ENCODE data around the gene FAM107B. TPM values are rescaled to one million over a fixed set of nuclear protein-coding genes. Genes with fewer than 3 reads are reported as not detected.
A peak's percentile ranks its signal among the peaks of the same experiment; 100 is the strongest.
"Not testable (repeated sequence)": the region's sequence is repeated elsewhere in the genome, so short reads cannot be mapped to it uniquely, and the experiment has no call there.

Gene FAM107B
- total and polyA plus RNA-seq, 4 donors = 38.4 to 85.4 (median 68.9) TPM

- no peak for ATAC-seq (ENCODE audit: insufficient read depth, low FRiP score)
- no peak for DNase-seq
- no peaks in the 10 kb centered on the region for H3K9me3 ChIP-seq (ENCODE audit: control insufficient read depth in 4 of 4, insufficient read depth in 3 of 4, low read length in 3 of 4)
- H3K4me3 ChIP-seq = no peak overlapping the region
- no peaks in the 10 kb centered on the region for H3K36me3 ChIP-seq (ENCODE audit: control insufficient read depth in 4 of 4, insufficient read depth in 4 of 4, low read length in 4 of 4)
- TF ChIP-seq CTCF (IDR thresholded peaks at IDR 0.05; ENCODE audit: control extremely low read depth, extremely low read depth) = no peak
- no peak overlapping the region for H3K27ac ChIP-seq (ENCODE audit: low read depth in 1 of 2, low read length in 1 of 2)
- H3K27me3 ChIP-seq (ENCODE audit: control insufficient read depth in 3 of 3, insufficient read depth in 3 of 3, low read length in 2 of 3) = no peaks in the 10 kb centered on the region
- H3K9ac ChIP-seq (ENCODE audit: insufficient read depth in 1 of 2, low read length in 2 of 2) = no peak overlapping the region
- peaks cover 0 to 5% (median 0%) of the 10 kb centered on the region in 5 donors for H3K4me1 ChIP-seq (ENCODE audit: control insufficient read depth in 5 of 5, insufficient read depth in 5 of 5, low read length in 5 of 5)
- 97 to 98% methylated on average over 1 of the region's 1 CpG for WGBS, 2 donors
Measured at GRCh38 chr10:14664345-14664744, 110.4 kb downstream of the FAM107B start.

DNA sequence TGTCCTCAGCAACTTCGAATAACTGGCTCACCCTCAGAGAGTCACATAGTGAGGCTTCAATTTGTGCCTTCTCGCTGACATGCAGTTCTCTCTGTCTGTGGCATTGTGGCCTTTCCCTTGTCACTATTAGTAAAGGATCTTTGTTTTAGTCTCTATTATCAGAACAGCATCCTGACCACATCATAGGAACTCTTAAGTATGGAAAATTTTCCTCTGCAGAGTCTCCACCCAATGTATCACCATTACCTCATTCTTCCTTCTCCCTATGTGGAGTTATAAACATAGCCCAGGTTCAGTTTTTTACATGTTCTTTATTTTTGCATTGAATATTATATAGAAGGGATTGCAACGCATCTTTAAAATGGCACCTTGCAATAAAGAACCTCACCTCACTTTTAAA, 112.9 kb downstream of the FAM107B start:
- no peak for DNase-seq
- Histone ChIP-seq H3K4me3 (no peak overlapping the region), H3K9me3 (ENCODE audit: control insufficient read depth in 4 of 4, insufficient read depth in 3 of 4, low read length in 3 of 4) (no peaks in the 10 kb centered on the region), H3K4me1 (ENCODE audit: control insufficient read depth in 5 of 5, insufficient read depth in 5 of 5, low read length in 5 of 5) (peaks cover 0 to 5% (median 0%) of the 10 kb centered on the region in 5 donors), H3K27me3 (ENCODE audit: control insufficient read depth in 3 of 3, insufficient read depth in 3 of 3, low read length in 2 of 3) (no peaks in the 10 kb centered on the region), H3K36me3 (ENCODE audit: control insufficient read depth in 4 of 4, insufficient read depth in 4 of 4, low read length in 4 of 4) (no peaks in the 10 kb centered on the region), H3K9ac (ENCODE audit: insufficient read depth in 1 of 2, low read length in 2 of 2) (no peak overlapping the region), H3K27ac (ENCODE audit: low read depth in 1 of 2, low read length in 1 of 2) (no peak overlapping the region)
- no peak for ATAC-seq (ENCODE audit: insufficient read depth, low FRiP score)
- TF ChIP-seq CTCF (IDR thresholded peaks at IDR 0.05; ENCODE audit: control extremely low read depth, extremely low read depth) = no peak
- WGBS, 2 donors = 93 to 99% methylated on average over 3 of the region's 3 CpGs

- Histone ChIP-seq H3K4me3 (no peak overlapping the region), H3K27me3 (ENCODE audit: control insufficient read depth in 3 of 3, insufficient read depth in 3 of 3, low read length in 2 of 3) (no peaks in the 10 kb centered on the region), H3K9me3 (ENCODE audit: control insufficient read depth in 4 of 4, insufficient read depth in 3 of 4, low read length in 3 of 4) (no peaks in the 10 kb centered on the region), H3K9ac (ENCODE audit: insufficient read depth in 1 of 2, low read length in 2 of 2) (no peak overlapping the region), H3K4me1 (ENCODE audit: control insufficient read depth in 5 of 5, insufficient read depth in 5 of 5, low read length in 5 of 5) (peaks cover 0 to 5% (median 0%) of the 10 kb centered on the region in 5 donors), H3K27ac (ENCODE audit: low read depth in 1 of 2, low read length in 1 of 2) (no peak overlapping the region), H3K36me3 (ENCODE audit: control insufficient read depth in 4 of 4, insufficient read depth in 4 of 4, low read length in 4 of 4) (no peaks in the 10 kb centered on the region)
- no peak for DNase-seq
- no peak for TF ChIP-seq CTCF (IDR thresholded peaks at IDR 0.05; ENCODE audit: control extremely low read depth, extremely low read depth)
- 42 to 80% methylated on average over 3 of the region's 3 CpGs for WGBS, 2 donors
- no peak for ATAC-seq (ENCODE audit: insufficient read depth, low FRiP score)
Measured at GRCh38 chr10:14660831-14661230, 113.9 kb downstream of the FAM107B start.

DNA sequence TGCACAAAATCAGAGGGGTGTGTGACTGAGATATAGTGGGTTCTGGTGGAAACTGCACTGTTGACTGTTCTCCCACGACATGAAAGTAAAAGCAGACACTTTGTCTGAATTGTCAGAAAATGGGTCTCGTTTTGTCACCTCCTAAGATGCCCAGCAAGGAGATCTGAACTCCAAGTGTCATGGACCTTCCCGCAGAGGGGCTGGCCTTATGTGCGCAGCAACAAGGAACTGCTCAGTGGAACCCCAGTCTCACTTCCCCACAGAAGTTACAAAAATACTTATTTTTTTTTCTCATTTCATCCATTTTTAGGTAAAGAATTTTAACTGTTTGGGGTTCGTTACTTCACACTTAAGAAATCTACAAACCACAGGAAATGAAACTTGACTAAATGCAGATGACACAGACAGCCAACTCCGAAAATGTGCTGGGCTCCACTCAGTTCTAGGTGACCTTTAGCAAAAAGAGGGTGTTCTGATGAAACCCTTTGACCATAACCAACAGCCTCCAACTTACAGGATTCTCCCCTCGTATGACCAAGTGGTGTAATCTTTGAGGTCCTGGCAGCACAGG, 115.0 kb downstream of the FAM107B start:
- no peak overlapping the region for H3K9ac ChIP-seq (ENCODE audit: insufficient read depth in 1 of 2, low read length in 2 of 2)
- H3K27ac ChIP-seq (ENCODE audit: low read depth in 1 of 2, low read length in 1 of 2) = no peak overlapping the region

DNA sequence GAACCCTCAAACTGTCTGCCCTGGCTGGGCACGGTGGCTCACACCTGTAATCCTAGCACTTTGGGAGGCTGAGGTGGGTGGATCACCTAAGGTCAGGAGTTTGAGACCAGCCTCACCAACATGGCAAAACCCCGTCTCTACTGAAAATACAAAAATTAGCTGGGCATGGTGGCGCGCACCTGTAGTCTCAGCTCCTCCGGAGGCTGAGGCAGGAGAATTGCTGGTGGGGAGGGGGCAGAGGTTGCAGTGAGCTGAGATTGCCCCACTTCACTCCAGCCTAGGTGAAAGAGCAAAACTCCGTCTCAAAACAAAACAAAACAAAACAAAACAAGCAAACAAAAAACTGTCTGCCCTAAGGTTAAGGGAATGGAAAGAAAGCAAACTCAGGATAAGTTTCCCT, 115.6 kb downstream of the FAM107B start:
- not testable (repeated sequence) for H3K9me3 ChIP-seq (ENCODE audit: control insufficient read depth in 4 of 4, insufficient read depth in 3 of 4, low read length in 3 of 4); DNase-seq; H3K27me3 ChIP-seq (ENCODE audit: control insufficient read depth in 3 of 3, insufficient read depth in 3 of 3, low read length in 2 of 3); ATAC-seq (ENCODE audit: insufficient read depth, low FRiP score); H3K4me3 ChIP-seq; H3K36me3 ChIP-seq (ENCODE audit: control insufficient read depth in 4 of 4, insufficient read depth in 4 of 4, low read length in 4 of 4); H3K27ac ChIP-seq (ENCODE audit: low read depth in 1 of 2, low read length in 1 of 2); H3K4me1 ChIP-seq (ENCODE audit: control insufficient read depth in 5 of 5, insufficient read depth in 5 of 5, low read length in 5 of 5); H3K9ac ChIP-seq (ENCODE audit: insufficient read depth in 1 of 2, low read length in 2 of 2)
- WGBS, 2 donors = 86% methylated on average over 6 of the region's 6 CpGs

More for the DNA sequence above, 115.0 kb downstream of the FAM107B start:
- H3K9me3 ChIP-seq (ENCODE audit: control insufficient read depth in 4 of 4, insufficient read depth in 3 of 4, low read length in 3 of 4) = no peaks in the 10 kb centered on the region
- TF ChIP-seq CTCF (IDR thresholded peaks at IDR 0.05; ENCODE audit: control extremely low read depth, extremely low read depth) = no peak
- no peak overlapping the region for H3K4me3 ChIP-seq
- no peaks in the 10 kb centered on the region for H3K36me3 ChIP-seq (ENCODE audit: control insufficient read depth in 4 of 4, insufficient read depth in 4 of 4, low read length in 4 of 4)
- DNase-seq (no peak), ATAC-seq (ENCODE audit: insufficient read depth, low FRiP score) (peak; percentile 56)
- 28 to 53% methylated on average over 7 of the region's 7 CpGs for WGBS, 2 donors
- H3K4me1 ChIP-seq (ENCODE audit: control insufficient read depth in 5 of 5, insufficient read depth in 5 of 5, low read length in 5 of 5) = no peaks in the 10 kb centered on the region
- no peaks in the 10 kb centered on the region for H3K27me3 ChIP-seq (ENCODE audit: control insufficient read depth in 3 of 3, insufficient read depth in 3 of 3, low read length in 2 of 3)

Measured in lung (tissue), 12 donors.